Stimulated activated CD4-positive, alpha-beta T cell treated with anti-CD3 and anti-CD28 coated beads, Interleukin-2, amount 100 ng/mL, for 24 hours (primary cell): Measurements from ENCODE around the gene RASL11A.
"Not testable (repeated sequence)": the region's sequence is repeated elsewhere in the genome, so short reads cannot be mapped to it uniquely, and the experiment has no call there.

ENCODE experiments used
- DNase-seq, 2 donors: peaks; one replicate each; pipeline ENCODE4 v3.0.0-alpha.2; 2020

RASL11A gene

DNA sequence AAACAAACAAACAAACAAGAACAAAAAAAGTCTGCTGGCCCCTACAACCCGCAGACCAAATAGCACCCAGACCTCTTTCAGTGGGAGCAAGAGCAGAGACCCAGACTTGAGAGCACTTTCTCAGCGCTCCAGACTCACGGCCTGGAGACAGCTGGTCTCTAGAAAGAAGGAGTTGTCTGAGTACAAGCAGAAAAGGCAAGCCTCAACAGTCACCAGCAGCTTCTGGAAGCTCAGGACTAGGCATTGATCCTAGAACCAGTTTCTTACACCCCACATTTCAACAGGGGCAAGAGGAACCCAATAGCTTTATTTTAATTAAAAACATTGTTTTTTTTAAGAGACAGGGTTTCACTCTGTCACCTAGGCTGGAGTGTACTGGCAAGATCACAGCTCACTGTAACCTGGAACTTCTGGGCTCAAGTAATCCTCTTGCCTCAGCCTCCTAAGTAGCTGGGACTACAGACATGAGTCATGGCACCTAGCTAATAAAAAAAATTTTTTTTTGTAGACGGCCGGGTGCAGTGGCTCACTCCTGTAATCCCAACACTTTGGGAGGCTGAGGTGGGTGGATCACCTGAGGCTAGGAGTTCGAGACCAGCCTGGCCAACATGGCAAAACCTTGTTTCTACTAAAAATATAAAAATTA is 30.4 kb downstream of the RASL11A start:
- DNase-seq: no peak

DNA sequence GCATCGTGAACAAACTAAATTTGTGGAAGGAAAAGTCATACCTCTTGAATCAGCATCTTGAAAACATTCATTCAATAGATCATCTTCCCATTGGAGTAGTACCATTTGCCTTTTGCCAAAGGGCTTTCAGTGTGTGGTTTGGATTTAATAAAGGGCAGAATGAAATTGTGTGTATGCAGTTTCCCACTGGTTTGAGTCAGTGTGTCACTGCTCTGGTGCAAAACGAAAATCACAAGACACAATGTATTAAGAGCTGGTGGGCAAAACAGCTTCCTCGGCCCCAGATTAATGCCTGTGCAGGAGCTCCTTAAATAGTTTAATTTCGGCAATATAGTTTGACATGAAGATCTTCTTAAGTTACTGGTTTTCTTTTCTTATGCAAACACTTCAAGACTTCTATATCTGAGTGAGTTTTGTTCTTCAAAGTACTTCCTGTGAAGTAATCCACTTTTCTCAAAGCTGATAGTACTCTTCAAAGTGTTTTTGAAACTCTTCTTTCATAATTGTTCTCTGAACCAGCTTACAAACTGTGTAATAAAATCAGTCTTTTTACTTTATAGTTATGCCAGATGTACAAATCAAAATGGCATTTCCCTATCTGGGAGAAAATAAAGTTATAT is 32.1 kb downstream of the RASL11A start:
- no peak for DNase-seq

DNA sequence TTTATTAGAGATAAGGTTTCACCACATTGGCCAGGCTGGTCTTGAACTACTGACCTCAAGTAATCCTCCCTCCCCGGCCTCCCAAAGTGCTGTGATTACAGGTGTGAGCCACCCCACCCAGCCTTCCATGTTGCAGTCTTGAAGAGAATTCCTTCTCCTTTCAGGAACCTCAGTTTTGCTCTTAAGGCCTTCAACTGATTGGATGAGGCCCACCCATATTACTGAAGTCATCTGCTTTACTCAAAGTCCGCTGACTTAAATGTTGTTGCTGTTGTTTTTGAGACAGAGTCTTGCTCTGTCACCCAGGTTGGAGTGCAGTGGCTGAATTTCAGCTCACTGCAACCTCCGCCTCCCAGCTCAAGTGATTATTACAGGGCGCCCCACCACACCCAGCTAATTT is 33.5 kb downstream of the RASL11A start:
- DNase-seq: no peak

DNA sequence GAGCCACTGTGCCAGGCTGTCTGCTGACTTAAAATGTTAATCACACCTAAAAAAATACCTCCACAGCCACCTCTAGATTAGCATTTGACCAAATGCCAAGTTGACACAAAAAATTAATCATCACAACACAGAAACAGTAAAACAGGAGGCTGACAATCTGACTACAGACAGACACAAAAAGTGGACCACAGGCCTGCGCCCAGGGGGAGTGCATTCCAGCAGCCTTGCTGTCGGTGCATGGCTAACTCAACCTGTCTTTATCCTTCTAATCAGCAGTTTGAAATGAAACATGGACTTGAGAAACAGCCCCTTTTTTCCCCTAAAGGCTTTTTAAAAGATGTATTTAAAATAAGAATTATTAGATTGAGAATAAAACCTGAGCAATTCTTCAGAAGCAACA is 34.0 kb downstream of the RASL11A start:
- no peak for DNase-seq

- no peak for DNase-seq
Observed at GRCh38 chr13:27306364-27306763, 35.7 kb downstream of the RASL11A start.

GRCh38 chr13:27308941-27309340 is 38.3 kb downstream of the RASL11A start:
- DNase-seq: no peak

DNA sequence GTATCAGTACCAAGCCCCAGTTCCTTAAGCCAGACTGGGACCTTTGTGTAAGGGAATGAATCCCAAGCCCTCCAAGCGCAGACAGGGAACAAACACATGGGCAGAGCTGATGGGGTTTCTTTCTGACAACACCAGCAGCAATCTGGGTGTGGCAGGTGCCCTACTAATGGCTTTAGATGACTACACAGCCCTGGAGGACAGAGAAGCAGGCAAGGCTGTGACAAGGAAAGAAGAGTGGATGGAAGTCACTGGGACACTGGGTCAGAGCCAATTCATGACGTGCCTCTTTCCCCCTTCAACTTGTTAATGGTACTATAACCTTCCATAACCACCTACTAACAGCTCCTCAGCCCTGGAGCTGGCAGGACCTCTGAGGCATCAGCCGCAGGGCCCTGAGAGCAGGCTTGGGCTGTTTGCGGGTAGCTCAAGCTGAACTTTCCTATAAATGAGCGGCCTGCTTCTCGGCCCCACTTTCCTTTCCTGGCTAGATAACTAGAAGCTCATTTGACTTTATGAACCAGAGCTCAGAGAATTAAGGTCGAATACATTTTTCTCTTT is 38.9 kb downstream of the RASL11A start:
- DNase-seq: no peak

- no peak for DNase-seq
Observed at GRCh38 chr13:27309967-27310598, 39.5 kb downstream of the RASL11A start.

- no peak for DNase-seq
Observed at GRCh38 chr13:27310946-27311345, 40.3 kb downstream of the RASL11A start.

GRCh38 chr13:27311518-27312210 is 41.0 kb downstream of the RASL11A start:
- DNase-seq: no peak

- DNase-seq: no peak
Observed at GRCh38 chr13:27313770-27314169, 43.1 kb downstream of the RASL11A start.

- DNase-seq: no peak
Observed at GRCh38 chr13:27319404-27319803, 48.8 kb downstream of the RASL11A start.

- DNase-seq: no peak
Observed at GRCh38 chr13:27321468-27322431, 51.1 kb downstream of the RASL11A start.

DNA sequence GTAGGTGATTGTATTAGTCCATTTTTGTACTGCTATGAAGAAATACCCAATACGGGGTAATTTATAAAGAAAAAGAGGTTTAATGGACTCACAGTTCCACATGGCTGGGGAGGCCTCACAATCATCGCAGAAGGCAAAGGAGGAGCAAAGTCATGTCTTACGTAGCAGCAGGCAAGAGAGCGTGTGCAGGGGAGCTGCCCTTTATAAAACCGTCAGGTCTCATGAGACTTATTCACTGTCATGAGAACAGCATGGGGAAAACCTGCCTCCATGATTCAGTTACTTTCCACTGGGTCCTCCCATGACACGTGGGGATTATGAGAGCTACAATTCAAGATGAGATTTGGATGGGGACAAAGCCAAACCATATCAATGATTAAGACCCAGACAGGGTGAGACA is 51.8 kb downstream of the RASL11A start:
- DNase-seq: not testable (repeated sequence)
